ENCODE measurements around the gene SEMA4D.

Gene SEMA4D

GRCh38 chr9:89462199-89462598 lies 35.7 kb downstream of the SEMA4D start:
- DNase-seq = no peak

- DNase-seq = no peak
Observed at GRCh38 chr9:89461265-89461664, 36.6 kb downstream of the SEMA4D start.

GRCh38 chr9:89460551-89460950 lies 37.4 kb downstream of the SEMA4D start:
- DNase-seq = no peak

DNA sequence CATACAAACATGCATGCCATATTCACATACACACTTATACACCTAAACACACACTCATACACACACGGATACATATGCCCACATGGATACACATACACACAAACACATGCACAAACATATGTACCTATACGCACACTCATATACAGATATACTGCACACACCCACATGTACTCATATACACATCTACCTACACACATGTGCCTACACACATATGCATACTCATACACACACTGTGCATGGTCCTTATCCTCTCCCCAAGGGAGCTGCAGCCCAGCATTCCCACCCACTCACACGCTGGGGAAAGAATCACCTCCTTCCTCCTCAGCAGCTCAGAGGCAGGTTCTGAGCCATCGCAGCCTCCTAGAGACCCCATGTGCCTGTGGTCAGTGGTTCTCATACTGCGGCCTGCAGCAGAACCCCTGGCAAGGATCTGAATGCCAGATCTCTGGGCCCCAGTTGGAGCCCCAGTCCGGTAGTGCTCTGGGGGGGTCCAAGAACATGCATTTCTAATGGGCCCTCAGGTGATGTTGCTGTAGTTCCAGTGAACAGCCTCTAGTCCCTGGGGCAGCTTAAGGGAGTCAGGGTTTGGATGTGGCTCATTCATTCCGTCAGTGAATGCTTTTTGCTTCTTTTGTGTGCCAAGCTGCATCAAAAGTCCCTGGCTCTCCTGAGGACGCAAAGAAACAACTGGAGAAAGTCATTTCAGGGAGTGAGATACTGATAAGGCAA lies 39.0 kb downstream of the SEMA4D start:
- no peak for DNase-seq

GRCh38 chr9:89457376-89457855 lies 40.5 kb downstream of the SEMA4D start:
- no peak for DNase-seq

DNA sequence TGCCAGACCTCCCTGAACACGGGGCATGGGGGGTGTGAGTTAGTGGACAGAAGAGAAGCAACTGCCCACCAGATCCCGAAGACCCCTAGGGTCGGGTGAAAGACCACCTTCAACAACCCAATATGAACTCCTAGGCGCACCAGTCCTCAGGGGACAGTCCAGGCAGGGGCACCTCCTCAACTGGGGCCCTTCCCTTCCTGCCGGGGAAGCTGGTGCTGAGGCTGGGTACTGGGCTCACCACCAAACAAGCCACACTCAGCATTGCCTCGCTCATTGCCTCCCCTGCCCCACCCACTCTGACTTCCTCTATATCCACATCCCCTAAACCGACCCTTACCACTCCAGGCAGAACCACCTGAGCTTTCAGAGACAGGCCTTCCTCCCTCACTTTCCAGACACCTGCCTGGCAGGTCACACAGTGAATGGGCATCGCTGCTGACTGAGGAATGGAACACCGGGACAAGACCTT lies 42.5 kb downstream of the SEMA4D start:
- no peak for DNase-seq

- DNase-seq = no peak
Observed at GRCh38 chr9:89454498-89455355, 43.2 kb downstream of the SEMA4D start.

- DNase-seq = no peak
Observed at GRCh38 chr9:89453452-89453851, 44.5 kb downstream of the SEMA4D start.

DNA sequence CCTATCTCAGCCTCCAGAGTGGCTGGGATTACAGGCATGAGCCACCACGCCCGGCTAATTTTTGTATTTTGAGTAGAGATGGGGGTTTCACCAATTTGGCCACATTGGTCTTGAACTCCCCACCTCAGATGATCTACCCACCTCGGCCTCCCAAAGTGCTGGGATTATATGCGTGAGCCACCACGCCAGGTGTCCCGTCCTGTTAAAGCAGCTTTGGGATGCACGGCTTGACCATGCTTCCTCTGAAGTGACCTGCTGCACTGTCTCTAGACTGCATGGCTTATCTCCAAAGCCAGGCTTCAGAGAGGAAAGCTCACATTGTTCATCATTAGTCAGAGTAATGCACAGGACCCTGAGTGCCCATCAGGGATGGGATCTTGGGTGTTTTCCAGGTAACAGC lies 45.4 kb downstream of the SEMA4D start:
- DNase-seq = no peak

- no peak for DNase-seq
Observed at GRCh38 chr9:89450213-89450612, 47.7 kb downstream of the SEMA4D start.

- no peak for DNase-seq
Observed at GRCh38 chr9:89449261-89449671, 48.6 kb downstream of the SEMA4D start.

- no peak for DNase-seq
Observed at GRCh38 chr9:89448821-89449220, 49.1 kb downstream of the SEMA4D start.

- DNase-seq = no peak
Observed at GRCh38 chr9:89448381-89448780, 49.5 kb downstream of the SEMA4D start.

- DNase-seq = no peak
Observed at GRCh38 chr9:89447416-89447815, 50.5 kb downstream of the SEMA4D start.

DNA sequence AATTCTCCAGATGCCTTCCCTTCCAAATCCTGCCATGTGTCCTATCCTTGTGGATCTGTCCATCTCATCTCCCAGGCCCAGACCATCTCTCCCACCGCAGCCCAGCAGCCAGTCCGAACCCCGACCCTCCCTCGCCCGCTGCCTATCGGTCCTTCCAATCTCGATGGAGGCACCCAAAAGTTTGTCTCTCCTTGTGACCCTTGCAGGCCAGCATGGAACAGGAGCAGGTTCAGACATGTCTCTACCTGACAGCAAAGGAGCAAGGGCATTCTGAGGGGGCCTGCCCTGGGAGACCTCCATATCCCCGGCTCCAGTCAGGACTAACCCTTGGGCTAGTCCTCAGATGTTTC lies 51.0 kb downstream of the SEMA4D start:
- DNase-seq = no peak

DNA sequence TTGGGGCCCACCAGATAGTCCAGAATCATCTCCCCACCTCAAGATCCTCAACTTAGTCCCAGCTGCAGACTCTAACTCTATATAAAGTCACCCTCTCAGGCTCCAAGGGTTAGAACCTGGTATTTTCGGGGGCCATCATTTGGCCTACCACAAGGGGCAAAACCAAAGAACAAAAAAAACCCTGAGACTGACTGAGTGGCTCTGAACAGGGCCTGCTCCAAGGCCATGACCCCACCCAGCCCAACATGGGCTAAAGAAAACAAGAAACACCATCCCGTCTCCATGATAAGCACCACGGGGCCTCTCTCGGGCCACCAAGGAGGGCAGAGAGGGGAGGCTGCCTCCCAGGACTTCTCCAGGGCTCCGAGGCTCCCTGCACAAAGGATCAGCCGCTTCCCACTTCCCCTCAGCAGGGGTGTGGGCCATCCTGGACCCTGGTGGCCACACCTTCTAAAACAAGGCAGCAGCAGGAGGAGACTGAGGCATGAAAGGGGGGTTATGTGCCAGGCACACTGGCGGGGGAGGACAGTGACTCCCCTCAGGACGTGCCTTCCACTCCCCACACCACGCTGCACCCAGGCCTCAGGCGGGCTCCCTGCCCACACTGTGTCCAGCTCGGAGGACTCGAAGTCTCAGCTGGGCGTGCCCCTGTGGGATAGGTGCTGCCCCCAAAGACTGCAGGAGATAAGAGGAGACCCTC lies 51.5 kb downstream of the SEMA4D start:
- DNase-seq = no peak

- no peak for DNase-seq
Observed at GRCh38 chr9:89445801-89446251, 52.1 kb downstream of the SEMA4D start.

- no peak for DNase-seq
Observed at GRCh38 chr9:89444925-89445765, 52.8 kb downstream of the SEMA4D start.

DNA sequence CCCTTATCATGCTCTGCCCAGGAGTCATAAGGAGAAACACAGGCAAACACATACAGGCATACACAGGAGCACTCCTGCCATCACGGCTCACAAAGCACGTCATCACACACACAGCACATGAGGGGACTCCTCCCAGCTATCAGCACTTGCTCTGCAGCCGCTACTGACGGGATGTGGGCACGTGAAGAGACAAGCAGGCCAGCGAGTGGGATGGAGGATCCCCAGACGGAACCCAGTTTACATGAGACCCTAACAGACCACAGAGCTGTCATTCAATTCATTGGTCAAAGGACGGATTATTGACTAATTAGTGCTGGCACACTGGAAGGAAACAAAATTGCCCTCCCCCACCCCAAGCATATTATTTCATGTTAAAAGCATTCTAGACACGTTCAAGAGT lies 53.6 kb downstream of the SEMA4D start:
- DNase-seq = no peak

DNA sequence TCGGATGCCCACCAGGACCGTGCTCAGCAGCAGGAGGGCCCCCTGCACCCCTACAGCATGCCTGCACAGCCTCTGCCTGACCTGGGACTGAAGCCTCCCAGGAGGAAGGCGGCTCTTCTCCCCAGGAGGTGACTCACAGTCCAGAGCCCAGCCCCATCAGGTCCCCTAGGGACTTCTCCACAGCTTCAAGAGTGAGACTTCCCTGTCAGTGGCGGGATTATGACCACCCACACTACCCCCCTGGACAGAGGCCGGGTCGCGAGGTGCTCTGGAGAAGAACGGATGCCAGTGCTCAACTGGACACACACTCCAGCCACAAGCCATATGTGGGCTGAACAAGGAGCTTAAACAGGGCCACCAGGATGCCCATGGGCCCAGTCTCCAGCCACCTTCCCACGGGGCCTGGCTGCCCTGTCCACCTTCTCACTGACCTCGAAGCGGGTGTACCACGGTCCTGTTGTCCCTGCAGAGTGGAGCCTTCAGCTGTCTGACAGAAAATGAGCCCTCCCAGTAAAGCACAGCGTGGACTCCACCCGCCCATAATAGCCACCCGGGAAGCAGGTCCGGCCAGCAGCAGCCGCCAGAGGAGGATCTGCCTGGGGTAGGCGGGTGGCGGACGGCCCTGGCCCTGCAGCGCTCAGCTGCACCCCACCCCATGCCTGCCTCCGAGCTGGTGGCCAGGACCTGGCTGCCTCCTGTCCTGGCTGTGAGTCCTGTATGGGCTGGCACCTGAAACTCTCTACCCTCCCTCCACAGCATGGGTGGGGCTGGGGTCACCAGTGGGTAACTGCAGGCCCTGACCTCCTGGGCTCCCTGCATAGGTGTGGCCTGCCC lies 54.7 kb downstream of the SEMA4D start:
- no peak for DNase-seq

GRCh38 chr9:89442501-89442978 lies 55.4 kb downstream of the SEMA4D start:
- DNase-seq = no peak
